G401 (cell line): ENCODE results near the gene OXA1L. TPM values are rescaled to one million over a fixed set of nuclear protein-coding genes. Genes with fewer than 3 reads are reported as not detected.

Experiments
- DNase-seq: peaks from one replicate; pipeline ENCODE4 v3.0.0-alpha.2; 2015; ENCODE audit warnings: low spot score
- in situ Hi-C: cut with HindIII; loops from 2 replicates; pipeline ENCODE4 v1.10.0; 2016; ENCODE audit warnings: low sequenced_read_pairs, mixed read lengths
- total RNA-seq: library from RNA; depleted of rRNA; stranded (reverse); fragments of >200 nt; shearing (Covaris generic); gene quantifications from 2 replicates; pipeline ENCODE4 v1.2.3, GENCODE V29; 2014; rRNA removed

The OXA1L gene
- total RNA-seq, 1 experiment from 2014 or later, result 240 TPM

DNA sequence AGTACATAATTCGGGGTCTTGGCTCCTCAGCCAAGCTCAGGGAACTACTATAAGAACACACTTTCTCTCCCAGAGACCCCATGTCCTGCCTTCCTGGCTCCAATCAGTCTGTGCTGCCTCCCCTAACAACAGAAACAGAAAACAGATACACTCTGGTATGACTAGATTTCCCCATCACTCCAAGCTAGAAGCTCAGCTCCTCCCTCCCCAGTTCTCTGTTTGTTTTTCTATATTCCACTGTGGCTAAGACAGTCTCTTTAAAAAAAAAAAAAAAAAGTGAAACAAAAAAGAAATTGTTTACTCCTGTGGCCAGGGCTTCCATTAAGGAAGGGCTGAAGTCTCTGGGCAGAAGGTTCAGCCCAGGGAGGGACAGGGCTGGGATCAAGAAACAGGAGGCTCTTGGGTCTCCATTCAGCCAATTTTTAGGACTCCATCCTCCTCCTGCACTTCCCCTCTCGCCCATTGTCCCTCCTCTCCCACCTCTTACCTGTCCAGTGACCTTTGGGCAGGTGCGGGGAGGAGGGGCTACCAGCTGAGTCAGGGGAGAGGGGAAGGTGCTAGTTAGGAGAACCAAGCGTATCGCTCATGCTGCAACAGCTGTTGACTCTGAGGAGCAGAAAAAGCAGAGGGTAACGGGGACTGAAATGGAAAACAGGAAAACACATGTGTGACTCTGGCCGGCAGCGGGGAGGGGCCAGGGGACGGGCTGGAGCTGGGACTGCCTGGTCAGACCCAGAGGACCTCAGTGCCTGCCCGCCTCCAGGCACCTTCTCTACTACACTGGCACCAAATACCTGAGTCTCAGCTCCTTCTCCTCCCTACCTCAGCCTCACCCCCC, 52.9 kb downstream of the OXA1L start:
- in situ Hi-C loops, result no loop called here
- no peak for DNase-seq

DNA sequence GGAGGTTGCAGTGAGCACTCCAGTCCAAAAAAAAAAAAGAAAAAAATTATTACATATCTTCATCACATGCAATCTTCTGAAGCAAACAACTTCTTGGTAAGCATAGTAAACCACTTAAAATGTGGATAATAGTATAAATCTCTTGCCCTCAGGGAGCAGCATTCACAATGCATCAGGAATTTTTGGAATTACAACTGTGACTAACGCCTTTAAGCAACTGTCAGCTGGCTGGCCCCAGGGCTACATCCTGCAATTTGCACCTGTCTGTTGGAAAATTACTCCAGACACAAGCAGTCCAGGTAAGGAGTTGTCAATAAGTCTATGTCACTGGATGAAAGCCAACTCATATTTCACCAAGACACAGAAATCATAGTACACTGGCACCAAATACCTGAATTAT, 54.2 kb downstream of the OXA1L start:
- in situ Hi-C loops, result no loop called here

DNA sequence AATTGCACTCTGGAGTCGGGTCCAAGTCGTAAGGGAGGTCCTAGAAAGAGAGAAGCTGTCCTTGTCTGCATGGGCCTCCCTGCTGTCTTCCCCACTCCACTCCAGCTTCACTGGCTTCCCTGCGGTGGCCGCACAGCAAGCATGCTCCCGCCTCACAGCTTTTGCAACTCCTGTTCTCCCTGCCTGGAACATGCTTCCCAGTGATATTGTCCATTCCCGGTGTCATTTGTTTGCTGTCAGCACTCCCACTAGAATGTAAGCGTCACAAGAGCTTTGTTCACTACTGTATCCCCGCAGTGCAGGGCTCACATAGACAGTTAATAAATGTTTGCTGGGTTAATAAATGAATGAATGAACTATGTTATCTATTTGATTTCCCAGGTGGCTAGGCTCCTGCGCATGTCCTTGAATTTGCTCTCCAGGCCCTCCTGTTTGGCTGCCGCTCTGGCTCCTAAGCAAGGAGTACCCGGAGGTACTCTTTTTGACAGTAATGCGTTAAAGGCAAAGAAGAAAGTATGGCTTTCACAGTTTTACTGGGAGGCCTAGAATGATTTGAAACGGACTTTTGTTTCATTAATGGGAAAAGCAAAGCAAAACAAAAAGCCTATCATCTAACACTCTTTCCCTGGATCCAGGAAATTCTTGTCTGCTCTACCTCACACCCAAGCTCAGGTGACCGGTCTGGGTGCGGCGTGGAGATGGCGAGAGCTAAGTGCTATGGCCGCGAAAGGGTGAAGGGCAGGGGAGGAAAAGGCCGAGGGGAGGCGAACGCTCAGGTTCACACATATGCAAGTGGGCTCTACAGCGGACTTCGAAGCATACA, 54.9 kb downstream of the OXA1L start:
- in situ Hi-C loops, result no loop called here
- no peak for DNase-seq

More for the DNA sequence above, 54.2 kb downstream of the OXA1L start:
- no peak for DNase-seq

DNA sequence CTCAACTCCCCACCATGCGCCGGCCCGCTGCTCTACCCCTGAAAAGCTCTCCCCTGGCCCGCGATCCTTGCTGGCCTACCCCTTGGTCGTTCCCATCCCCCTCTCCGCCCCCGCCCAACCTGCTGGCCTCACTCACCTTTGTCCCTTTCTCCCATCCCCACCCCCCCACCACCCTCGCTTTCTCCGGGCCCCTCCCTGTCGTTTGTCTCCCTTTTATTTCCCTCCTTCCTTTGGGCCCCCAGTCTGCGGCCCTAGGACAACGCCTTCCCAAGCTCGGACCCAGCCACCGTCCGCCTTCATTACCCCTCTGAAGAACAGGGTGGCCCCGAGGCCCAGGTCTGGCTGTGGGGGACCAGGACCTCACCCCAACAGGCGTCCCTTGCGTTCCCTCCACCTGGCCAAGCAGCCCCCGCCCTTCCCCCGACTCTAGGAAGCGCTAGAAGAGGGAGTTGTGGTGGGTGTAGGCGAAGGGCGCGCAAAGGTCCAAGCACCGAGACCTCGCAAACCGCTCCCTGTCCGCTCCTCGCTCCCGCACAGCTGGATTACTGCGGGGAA, 55.6 kb downstream of the OXA1L start:
- DNase-seq, result no peak
- in situ Hi-C loops, result no loop called here

Other genes with a start within 250 kb of the OXA1L start
- gene DAD1, start 177.5 kb upstream of the OXA1L start, total RNA-seq, result 381 and 389 TPM in 2 replicates
- 8.1 and 8.9 TPM in 2 replicates for gene ABHD4, start 168.4 kb upstream of the OXA1L start, total RNA-seq
- not detected in 2 replicates for gene OR6J1, start 122.3 kb upstream of the OXA1L start, total RNA-seq
- 27.3 and 28.1 TPM in 2 replicates for gene SLC7A7, start 48.7 kb downstream of the OXA1L start, total RNA-seq
- gene MRPL52, start 63.2 kb downstream of the OXA1L start, total RNA-seq, result 77.9 and 133 TPM in 2 replicates
- gene MMP14, start 69.9 kb downstream of the OXA1L start, total RNA-seq, result 294 and 298 TPM in 2 replicates
- gene LRP10, start 105.1 kb downstream of the OXA1L start, total RNA-seq, result 37.1 and 41.5 TPM in 2 replicates
- gene REM2, start 116.5 kb downstream of the OXA1L start, total RNA-seq, result not detected in 2 replicates
- 62.2 and 78.0 TPM in 2 replicates for gene RBM23, start 152.5 kb downstream of the OXA1L start, total RNA-seq
- 206 and 257 TPM in 2 replicates for gene PRMT5, start 162.7 kb downstream of the OXA1L start, total RNA-seq
- 102 and 131 TPM in 2 replicates for gene HAUS4, start 190.4 kb downstream of the OXA1L start, total RNA-seq
- gene AJUBA, start 215.9 kb downstream of the OXA1L start, total RNA-seq, result 16.4 and 17.0 TPM in 2 replicates
- gene C14orf93, start 243.5 kb downstream of the OXA1L start, total RNA-seq, result 8.7 and 15.1 TPM in 2 replicates